ENCODE measurements around the gene FOXK2.

Gene FOXK2

GRCh38 chr17:82611140-82612058 is 91.9 kb downstream of the FOXK2 start:
- DNase-seq: no peak

GRCh38 chr17:82613283-82614094 is 94.0 kb downstream of the FOXK2 start:
- DNase-seq: no peak

GRCh38 chr17:82614095-82614631 is 94.6 kb downstream of the FOXK2 start:
- DNase-seq: no peak

GRCh38 chr17:82615084-82616020 is 95.8 kb downstream of the FOXK2 start:
- no peak for DNase-seq

GRCh38 chr17:82616021-82616711 is 96.6 kb downstream of the FOXK2 start:
- DNase-seq: no peak

GRCh38 chr17:82619211-82619610 is 99.7 kb downstream of the FOXK2 start:
- no peak for DNase-seq

- no peak for DNase-seq
Observed at GRCh38 chr17:82619641-82620040, 100.1 kb downstream of the FOXK2 start.

- no peak for DNase-seq
Observed at GRCh38 chr17:82623707-82624106, 104.2 kb downstream of the FOXK2 start.

- DNase-seq: no peak
Observed at GRCh38 chr17:82627405-82627804, 107.9 kb downstream of the FOXK2 start.

- no peak for DNase-seq
Observed at GRCh38 chr17:82629748-82630147, 110.2 kb downstream of the FOXK2 start.

GRCh38 chr17:82630212-82630611 is 110.7 kb downstream of the FOXK2 start:
- no peak for DNase-seq

- DNase-seq: no peak
Observed at GRCh38 chr17:82631544-82631943, 112.0 kb downstream of the FOXK2 start.

GRCh38 chr17:82632451-82632850 is 112.9 kb downstream of the FOXK2 start:
- no peak for DNase-seq

GRCh38 chr17:82633343-82633742 is 113.8 kb downstream of the FOXK2 start:
- DNase-seq: no peak

GRCh38 chr17:82636626-82637598 is 117.4 kb downstream of the FOXK2 start:
- no peak for DNase-seq

GRCh38 chr17:82638183-82638773 is 118.7 kb downstream of the FOXK2 start:
- no peak for DNase-seq

- no peak for DNase-seq
Observed at GRCh38 chr17:82639628-82640027, 120.1 kb downstream of the FOXK2 start.

- DNase-seq: no peak
Observed at GRCh38 chr17:82640036-82640435, 120.5 kb downstream of the FOXK2 start.

GRCh38 chr17:82642022-82642421 is 122.5 kb downstream of the FOXK2 start:
- DNase-seq: no peak

GRCh38 chr17:82644148-82644547 is 124.6 kb downstream of the FOXK2 start:
- DNase-seq: no peak

All from effector CD8-positive, alpha-beta T cell (primary cell).